Peyer's patch (tissue), 4 donors: ENCODE results near the gene HMGB3.

Experiments used
- CTCF ChIP-seq, 6 experiments: fragments of 450-650 bp in 4 of 6; fragments of 200-600 bp in 2 of 6; sonication (generic) in 1 of 6; IDR thresholded peaks; one replicate each; pipeline ENCODE4 v1.5.1; 2017 to 2019; ENCODE audit warnings: antibody characterized with exemption in 6 of 6, mild to moderate bottlenecking in 3 of 6, moderate library complexity in 1 of 6
- POLR2A ChIP-seq, 2 donors: fragments of 450-650 bp; IDR thresholded peaks; one replicate each; pipeline ENCODE4 v1.5.1; 2017; ENCODE audit warnings: antibody characterized with exemption in 2 of 2, mild to moderate bottlenecking in 2 of 2, moderate library complexity in 2 of 2

GRCh38 chrX:150983521-150984168, 510 bp downstream of the HMGB3 start:
- TF ChIP-seq CTCF (IDR thresholded peaks at IDR 0.05) (no peak), POLR2A (IDR thresholded peaks at IDR 0.05) (no peak)
